MG63 (cell line): Measurements from ENCODE around the gene FARP1. TPM values are rescaled to one million over a fixed set of nuclear protein-coding genes. Genes with fewer than 3 reads are reported as not detected.

Experiments used
- DNase-seq: peaks from one replicate; pipeline ENCODE4 v3.0.0-alpha.2; 2020
- H3K27me3 ChIP-seq: fragments of 250-450 bp; sonication (Bioruptor Pico); 2 replicates; pipeline ENCODE4 v1.5.1; 2020; ENCODE audit warnings: mild to moderate bottlenecking, moderate library complexity
- H3K36me3 ChIP-seq: fragments of 250-450 bp; sonication (Bioruptor Pico); 2 replicates; pipeline ENCODE4 v1.5.1; 2020; ENCODE audit warnings: mild to moderate bottlenecking, moderate library complexity
- H3K4me3 ChIP-seq: fragments of 250-450 bp; sonication (Bioruptor Pico); 2 replicates; pipeline ENCODE4 v1.5.1; 2020; ENCODE audit warnings: mild to moderate bottlenecking, moderate library complexity
- H3K9me3 ChIP-seq: fragments of 250-450 bp; sonication (Bioruptor Pico); 2 replicates; pipeline ENCODE4 v1.5.1; 2020; ENCODE audit warnings: mild to moderate bottlenecking, moderate library complexity
- total RNA-seq: library from RNA; depleted of rRNA; stranded (reverse); fragments of >200 nt; shearing (Covaris generic); gene quantifications from 2 replicates; pipeline ENCODE4 v1.2.3, GENCODE V29; 2014; ENCODE audit warnings: low replicate concordance

FARP1 gene
- total RNA-seq, 1 experiment from 2014 or later, result 16.0 TPM

- Histone ChIP-seq H3K36me3 (no peaks in the 10 kb centered on the region), H3K27me3 (no peaks in the 10 kb centered on the region), H3K4me3 (no peak overlapping the region), H3K9me3 (no peaks in the 10 kb centered on the region)
- DNase-seq, result no peak
Measured at GRCh38 chr13:98187155-98187964, 44.5 kb downstream of the FARP1 start.

- no peak for DNase-seq
- Histone ChIP-seq H3K4me3 (no peak overlapping the region), H3K27me3 (no peaks in the 10 kb centered on the region), H3K36me3 (no peaks in the 10 kb centered on the region), H3K9me3 (no peaks in the 10 kb centered on the region)
Measured at GRCh38 chr13:98187965-98188261, 45.0 kb downstream of the FARP1 start.

GRCh38 chr13:98188544-98189166, 45.8 kb downstream of the FARP1 start:
- DNase-seq, result no peak
- no peaks in the 10 kb centered on the region for H3K9me3 ChIP-seq
- H3K4me3 ChIP-seq, result no peak overlapping the region
- H3K36me3 ChIP-seq, result no peaks in the 10 kb centered on the region
- no peaks in the 10 kb centered on the region for H3K27me3 ChIP-seq

DNA sequence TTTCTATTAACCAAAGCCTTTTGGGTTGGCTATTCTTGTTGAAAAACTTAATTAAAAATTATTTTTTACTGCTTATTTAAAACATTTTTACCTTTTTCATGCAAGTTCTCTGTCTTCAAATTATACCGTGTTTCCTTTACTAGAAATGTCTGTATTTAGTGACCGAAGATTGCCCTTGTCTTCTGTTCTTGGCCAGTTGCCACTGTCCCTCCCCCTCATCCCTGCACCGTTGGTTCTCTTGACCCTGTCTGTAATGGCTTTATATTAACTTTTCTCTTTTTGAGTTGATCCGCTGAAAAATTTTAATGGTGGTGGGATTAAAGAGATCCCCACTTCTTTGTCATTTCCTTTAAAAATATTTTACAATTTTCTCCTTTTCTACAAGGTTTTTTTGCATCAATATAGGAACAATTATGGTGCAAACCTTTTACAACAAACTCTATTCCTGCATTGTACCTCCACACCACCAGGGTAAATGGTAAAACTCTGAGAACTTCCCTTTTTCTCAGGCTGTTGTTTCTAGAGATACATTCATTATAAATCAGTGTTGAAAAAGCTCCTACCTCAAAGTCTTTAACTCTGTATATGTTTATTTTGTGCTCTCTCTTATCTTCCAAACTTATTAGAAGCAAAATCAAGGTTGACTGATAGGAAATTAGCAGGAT, 47.1 kb downstream of the FARP1 start:
- no peak for DNase-seq
- Histone ChIP-seq H3K27me3 (no peaks in the 10 kb centered on the region), H3K9me3 (no peaks in the 10 kb centered on the region), H3K36me3 (no peaks in the 10 kb centered on the region), H3K4me3 (no peak overlapping the region)

- H3K9me3 ChIP-seq, result no peaks in the 10 kb centered on the region
- H3K36me3 ChIP-seq, result no peaks in the 10 kb centered on the region
- H3K4me3 ChIP-seq, result no peak overlapping the region
- H3K27me3 ChIP-seq, result no peaks in the 10 kb centered on the region
- no peak for DNase-seq
Measured at GRCh38 chr13:98190889-98191444, 48.1 kb downstream of the FARP1 start.

DNA sequence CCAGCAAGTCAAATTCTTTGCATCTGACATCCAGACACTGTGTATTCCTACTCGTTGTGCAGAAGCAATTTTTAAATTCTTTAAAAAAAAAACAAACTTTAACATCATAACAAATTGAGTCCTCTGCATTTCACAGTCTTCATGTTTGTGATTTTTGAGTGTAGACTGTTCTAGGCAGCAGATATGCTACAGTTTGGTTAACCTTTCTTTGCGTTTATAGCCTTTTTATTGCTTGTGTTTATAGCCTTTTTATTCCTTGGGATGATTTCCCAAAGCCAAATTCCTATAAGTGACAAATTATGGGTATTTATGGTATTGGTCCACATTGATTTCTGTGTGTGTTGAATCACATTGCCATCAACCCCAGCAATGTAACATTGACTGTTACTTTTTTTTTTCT, 49.1 kb downstream of the FARP1 start:
- Histone ChIP-seq H3K27me3 (no peaks in the 10 kb centered on the region), H3K36me3 (no peaks in the 10 kb centered on the region), H3K9me3 (no peaks in the 10 kb centered on the region), H3K4me3 (no peak overlapping the region)
- no peak for DNase-seq

DNA sequence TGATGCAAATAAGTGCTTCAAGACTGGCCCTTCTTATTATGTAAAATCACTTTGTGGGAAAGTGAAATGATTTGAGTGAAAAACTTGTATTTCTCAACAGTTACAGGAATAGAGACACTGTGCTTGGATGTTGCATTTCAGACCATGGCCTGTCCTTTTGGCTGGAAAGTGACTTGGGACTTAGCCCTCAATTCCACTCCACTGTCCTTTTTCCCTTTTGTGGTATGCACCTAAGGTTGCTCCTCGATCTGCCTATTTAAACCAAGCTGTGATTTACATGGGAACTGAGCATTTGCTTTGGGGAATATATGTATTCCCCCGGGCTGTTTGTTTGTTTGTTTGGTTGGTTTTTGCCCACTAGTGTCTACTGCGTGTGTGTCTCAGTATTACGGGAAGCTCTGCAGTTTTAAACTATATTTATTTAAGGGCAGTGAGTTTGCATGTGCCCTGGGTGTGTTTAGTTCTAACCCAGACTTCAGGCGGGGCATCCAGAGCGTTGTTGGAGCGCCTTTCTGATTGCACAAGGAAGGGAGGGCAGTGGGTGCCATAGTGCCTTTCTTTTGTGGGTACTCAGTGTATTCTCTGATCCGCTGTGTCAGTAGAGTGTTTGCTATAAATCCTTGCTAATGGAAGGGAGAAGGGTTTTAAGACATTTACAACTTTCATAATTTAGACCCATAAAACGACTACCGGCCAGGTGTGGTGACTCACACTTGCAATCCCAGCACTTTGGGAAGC, 52.3 kb downstream of the FARP1 start:
- Histone ChIP-seq H3K36me3 (no peaks in the 10 kb centered on the region), H3K4me3 (no peak overlapping the region), H3K9me3 (no peaks in the 10 kb centered on the region), H3K27me3 (no peaks in the 10 kb centered on the region)
- no peak for DNase-seq

DNA sequence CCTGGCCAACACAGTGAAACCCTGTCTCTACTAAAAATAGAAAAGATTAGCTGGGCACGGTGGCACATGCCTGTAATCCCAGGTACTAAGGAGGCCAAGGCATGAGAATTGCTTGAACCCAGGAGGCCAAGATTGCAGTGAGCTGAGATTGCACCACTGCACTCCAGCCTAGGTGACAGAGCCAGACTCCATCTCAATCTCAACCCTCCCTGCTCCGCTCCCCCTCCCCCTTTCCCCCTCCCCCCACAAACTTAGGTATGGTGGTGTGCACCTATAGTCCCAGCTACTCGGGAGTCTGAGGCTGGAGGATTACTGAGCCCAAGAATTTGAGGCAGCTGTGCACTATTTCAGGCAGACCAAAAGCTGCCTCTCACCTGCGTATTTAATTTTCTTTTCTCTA, 55.8 kb downstream of the FARP1 start:
- Histone ChIP-seq H3K27me3 (no peaks in the 10 kb centered on the region), H3K36me3 (0 out of 2 replicates have a peak, but pooled peaks cover 3% of the 10 kb centered on the region), H3K9me3 (peaks cover 5% of the 10 kb centered on the region; the same call in 1 of the 2 replicates), H3K4me3 (no peak overlapping the region)
- DNase-seq, result no peak

DNA sequence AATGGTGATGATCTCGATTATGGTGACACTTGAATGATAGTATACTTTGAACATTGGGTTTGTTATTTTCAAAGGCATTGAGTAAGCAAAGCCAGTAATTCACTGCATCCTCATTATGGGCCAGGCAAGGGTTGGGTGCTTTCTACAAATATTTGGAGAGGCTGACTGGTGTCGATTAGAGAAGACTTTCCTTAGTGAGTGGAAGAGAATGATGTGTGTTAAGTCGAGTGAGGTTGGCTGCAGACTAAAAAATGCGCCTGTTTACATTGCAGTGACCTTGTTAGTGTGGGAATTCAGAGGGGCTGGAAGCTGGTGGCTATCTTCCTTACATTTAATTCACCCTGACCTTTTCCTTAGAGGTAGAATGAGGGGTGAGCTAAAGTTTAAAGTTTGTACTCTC, 56.6 kb downstream of the FARP1 start:
- Histone ChIP-seq H3K36me3 (0 out of 2 replicates have a peak, but pooled peaks cover 3% of the 10 kb centered on the region), H3K4me3 (no peak overlapping the region), H3K9me3 (peaks cover 8% of the 10 kb centered on the region; the same call in 1 of the 2 replicates), H3K27me3 (no peaks in the 10 kb centered on the region)
- DNase-seq, result no peak

DNA sequence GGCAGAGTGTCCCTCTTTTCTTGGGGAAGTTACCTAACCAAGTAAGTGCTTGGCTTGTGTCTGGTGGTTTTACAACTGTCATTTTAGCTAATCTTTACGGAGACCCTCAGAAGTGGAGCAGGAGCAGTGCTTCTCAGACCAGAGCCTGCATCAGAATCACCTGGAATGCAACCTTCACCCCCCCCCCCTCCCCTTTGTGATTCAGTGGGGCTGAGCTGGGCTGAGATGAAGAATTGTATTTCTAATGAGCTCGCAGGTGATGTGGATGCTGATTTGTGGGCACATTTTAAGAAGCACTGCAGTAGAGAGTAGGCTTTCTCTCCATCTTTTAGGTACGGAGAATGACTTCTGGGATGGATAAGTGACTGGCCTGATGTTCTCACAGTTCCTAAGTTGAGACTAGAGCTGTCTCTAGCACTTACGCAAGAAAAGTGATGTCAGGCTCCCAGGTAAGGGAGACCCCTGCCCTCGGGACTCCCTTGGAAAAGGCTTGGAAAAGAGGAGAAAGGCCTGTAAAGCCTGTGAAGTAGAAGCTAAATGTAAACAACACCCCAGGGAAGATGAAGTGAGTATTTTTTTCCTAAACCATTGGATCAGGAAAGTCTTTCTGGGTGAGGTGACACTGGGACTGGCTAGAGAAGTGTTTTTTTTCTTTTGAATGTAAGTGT, 57.5 kb downstream of the FARP1 start:
- Histone ChIP-seq H3K4me3 (no peak overlapping the region), H3K9me3 (peaks cover 14% of the 10 kb centered on the region)
- no peak for DNase-seq

DNA sequence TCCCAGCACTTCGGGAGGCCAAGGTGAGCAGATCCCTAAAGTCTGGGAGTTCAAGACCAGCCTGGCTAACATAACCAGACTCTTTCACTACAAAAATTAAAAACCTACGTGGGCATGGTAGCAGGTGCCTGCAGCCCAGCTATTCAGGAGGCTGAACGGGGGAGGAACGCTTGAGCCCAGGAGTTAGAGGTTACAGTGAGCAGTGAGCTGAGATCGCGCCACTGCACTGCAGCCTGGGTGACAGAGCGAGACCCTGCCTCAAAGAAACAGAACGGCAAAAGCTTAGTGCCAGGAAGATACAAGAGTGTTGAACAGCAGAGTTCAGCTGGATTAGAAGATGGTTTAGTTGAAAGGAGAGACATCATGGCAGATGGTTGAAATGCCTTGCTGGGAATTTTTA, 58.3 kb downstream of the FARP1 start:
- DNase-seq, result no peak
- Histone ChIP-seq H3K36me3 (peaks cover 5% of the 10 kb centered on the region; the same call in 1 of the 2 replicates), H3K9me3 (peaks cover 21% of the 10 kb centered on the region), H3K27me3 (no peaks in the 10 kb centered on the region), H3K4me3 (no peak overlapping the region)

More for the DNA sequence above, 57.5 kb downstream of the FARP1 start:
- Histone ChIP-seq H3K27me3 (no peaks in the 10 kb centered on the region), H3K36me3 (peaks cover 3% of the 10 kb centered on the region; the same call in 1 of the 2 replicates)

DNA sequence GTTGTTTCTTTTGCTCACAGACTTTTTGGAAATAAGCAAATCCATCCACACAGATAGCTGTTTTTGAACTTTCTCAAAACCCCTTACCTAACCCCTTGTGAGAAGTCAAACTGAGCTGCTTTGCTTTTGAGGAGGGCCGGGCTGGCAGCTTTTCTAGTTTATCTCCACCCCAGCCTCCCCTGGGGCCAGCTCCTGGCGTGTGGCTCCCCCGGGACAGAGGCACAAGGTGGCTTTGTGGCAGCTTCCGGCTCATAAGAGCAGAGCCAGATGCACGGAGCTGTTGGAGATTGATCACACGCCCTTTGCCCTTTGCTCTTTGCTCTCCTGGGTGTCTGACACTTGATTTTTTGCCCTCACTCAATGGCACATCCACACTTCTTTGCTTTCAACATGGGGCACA, 59.1 kb downstream of the FARP1 start:
- no peaks in the 10 kb centered on the region for H3K27me3 ChIP-seq
- DNase-seq, result no peak
- H3K9me3 ChIP-seq, result peaks cover 21% of the 10 kb centered on the region
- H3K4me3 ChIP-seq, result no peak overlapping the region
- peaks cover 6% of the 10 kb centered on the region; the same call in 1 of the 2 replicates for H3K36me3 ChIP-seq

DNA sequence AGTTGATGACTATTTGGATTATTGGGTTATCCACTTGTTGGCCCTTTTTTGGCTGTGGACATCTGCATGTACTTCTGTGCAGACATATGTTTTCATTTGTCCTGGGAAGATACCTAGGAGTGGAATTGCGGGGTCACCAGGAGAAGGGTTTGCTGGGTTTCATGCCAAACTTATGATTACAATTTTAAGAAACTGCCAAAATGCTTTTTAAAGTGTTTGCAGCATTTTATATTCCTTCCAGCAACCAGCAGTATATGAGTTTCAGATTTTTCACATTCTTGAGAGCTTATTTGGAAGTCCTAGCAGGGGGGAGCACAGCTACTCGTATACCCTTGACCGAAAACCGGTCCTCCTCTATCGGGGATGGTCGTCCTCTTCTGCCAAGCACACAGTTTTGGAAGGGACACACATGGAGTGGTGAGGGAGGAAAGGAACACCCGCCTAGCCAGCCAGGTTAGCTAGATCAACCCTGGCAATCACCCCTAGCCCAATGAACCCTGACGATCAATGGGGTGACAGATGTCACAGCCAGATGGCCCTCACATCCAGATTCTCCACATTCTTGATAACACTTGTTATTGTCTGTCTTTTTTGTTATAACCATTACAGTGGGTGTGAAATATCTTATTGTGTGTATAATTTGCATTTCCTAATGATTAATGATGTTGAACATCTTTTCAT, 60.9 kb downstream of the FARP1 start:
- DNase-seq, result no peak
- peaks cover 21% of the 10 kb centered on the region for H3K9me3 ChIP-seq
- no peaks in the 10 kb centered on the region for H3K27me3 ChIP-seq
- peaks cover 6% of the 10 kb centered on the region; the same call in 1 of the 2 replicates for H3K36me3 ChIP-seq
- no peak overlapping the region for H3K4me3 ChIP-seq

GRCh38 chr13:98204546-98204945, 61.7 kb downstream of the FARP1 start:
- H3K9me3 ChIP-seq, result peaks cover 21% of the 10 kb centered on the region
- no peak overlapping the region for H3K4me3 ChIP-seq
- H3K27me3 ChIP-seq, result no peaks in the 10 kb centered on the region
- DNase-seq, result no peak
- peaks cover 6% of the 10 kb centered on the region; the same call in 1 of the 2 replicates for H3K36me3 ChIP-seq

DNA sequence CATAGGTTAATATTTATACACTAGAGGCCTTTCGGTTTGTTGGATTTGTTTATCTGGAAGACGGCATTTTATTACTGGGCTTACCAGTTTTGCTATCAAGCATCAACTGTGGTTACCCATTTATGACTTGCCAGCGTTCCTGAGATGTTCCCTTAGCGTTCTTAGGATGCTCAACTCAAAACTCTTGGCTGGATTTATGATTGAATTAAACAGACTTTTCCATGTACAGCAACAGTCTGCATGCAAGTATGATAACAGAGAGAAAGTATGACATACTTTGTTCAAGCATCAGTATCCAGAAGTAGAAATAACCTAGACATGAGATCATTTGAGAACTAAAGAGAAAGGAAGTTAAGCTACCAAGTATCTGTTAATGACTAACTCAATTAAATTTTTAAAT, 64.1 kb downstream of the FARP1 start:
- Histone ChIP-seq H3K9me3 (peaks cover 21% of the 10 kb centered on the region), H3K4me3 (no peak overlapping the region)
- no peak for DNase-seq

GRCh38 chr13:98207416-98207815, 64.5 kb downstream of the FARP1 start:
- Histone ChIP-seq H3K9me3 (peaks cover 21% of the 10 kb centered on the region), H3K27me3 (no peaks in the 10 kb centered on the region), H3K36me3 (peaks cover 3% of the 10 kb centered on the region; the same call in 1 of the 2 replicates), H3K4me3 (no peak overlapping the region)
- DNase-seq, result no peak

More for the DNA sequence above, 64.1 kb downstream of the FARP1 start:
- Histone ChIP-seq H3K36me3 (peaks cover 3% of the 10 kb centered on the region; the same call in 1 of the 2 replicates), H3K27me3 (no peaks in the 10 kb centered on the region)
